Neuronal stem cell (in vitro differentiated cells): ENCODE results near the gene IDNK. TPM values are rescaled to one million over a fixed set of nuclear protein-coding genes. Genes with fewer than 3 reads are reported as not detected.

Experiments
- DNase-seq: peaks from one replicate; pipeline ENCODE4 v3.0.0-alpha.2; 2013; ENCODE audit warnings: low spot score
- H2AFZ ChIP-seq: one replicate; pipeline ENCODE4 v1.6.1; 2013; ENCODE audit warnings: mild to moderate bottlenecking, low read length, inconsistent platforms
- H2AK5ac ChIP-seq: 2 replicates; pipeline ENCODE4 v1.6.1; 2013; ENCODE audit warnings: low read depth, mild to moderate bottlenecking, inconsistent platforms, low read length, moderate library complexity, mixed read lengths
- H2BK120ac ChIP-seq: 2 replicates; pipeline ENCODE4 v1.6.1; 2013; ENCODE audit warnings: low read depth, mild to moderate bottlenecking, inconsistent platforms, low read length, moderate library complexity, mixed read lengths
- H2BK12ac ChIP-seq: one replicate; pipeline ENCODE4 v1.6.1; 2013; ENCODE audit warnings: low read length, inconsistent platforms
- H2BK15ac ChIP-seq: 2 replicates; pipeline ENCODE4 v1.6.1; 2013; ENCODE audit warnings: mild to moderate bottlenecking, low read length, inconsistent platforms, mixed read lengths
- H2BK5ac ChIP-seq: one replicate; pipeline ENCODE4 v1.6.1; 2013; ENCODE audit warnings: inconsistent platforms, mild to moderate bottlenecking, low read length, moderate library complexity
- H3K14ac ChIP-seq: one replicate; pipeline ENCODE4 v1.6.1; 2013; ENCODE audit warnings: low read length, inconsistent platforms
- H3K18ac ChIP-seq: 2 replicates; pipeline ENCODE4 v1.6.1; 2013; ENCODE audit warnings: low read length, inconsistent platforms
- H3K23ac ChIP-seq: 2 replicates; pipeline ENCODE4 v1.6.1; 2013; ENCODE audit warnings: low read depth, mild to moderate bottlenecking, mixed read lengths, low read length, inconsistent platforms; ENCODE audit not compliant: poor library complexity
- H3K27ac ChIP-seq: replicated peaks from 3 replicates; pipeline ENCODE4 v1.5.1; 2013; ENCODE audit warnings: low read length, inconsistent platforms
- H3K27me3 ChIP-seq, 3 experiments: 2 replicates each; pipeline ENCODE4 v1.6.1; 2013; ENCODE audit warnings: low read length in 3 of 3, mild to moderate bottlenecking in 2 of 3, inconsistent platforms in 1 of 3, low read depth in 1 of 3, mixed read lengths in 1 of 3, moderate library complexity in 1 of 3; ENCODE audit not compliant: control insufficient read depth in 3 of 3, insufficient read depth in 3 of 3
- H3K36me3 ChIP-seq, 2 donors: replicated peaks in 1 of 2; 2 replicates each; pipeline ENCODE4 v1.6.1; 2013; ENCODE audit warnings: low read length in 2 of 2; ENCODE audit not compliant: control insufficient read depth in 2 of 2, insufficient read depth in 2 of 2
- H3K4ac ChIP-seq: 2 replicates; pipeline ENCODE4 v1.6.1; 2013; ENCODE audit warnings: inconsistent platforms, mild to moderate bottlenecking, low read length, moderate library complexity
- H3K4me1 ChIP-seq, 2 donors: 1 replicate in 1 of 2; 2 replicates in 1 of 2; pipeline ENCODE4 v1.6.1; 2013; ENCODE audit warnings: low read length in 2 of 2, low read depth in 1 of 2; ENCODE audit not compliant: control insufficient read depth in 2 of 2, insufficient read depth in 1 of 2
- H3K4me2 ChIP-seq: one replicate; pipeline ENCODE4 v1.6.1; 2013; ENCODE audit warnings: mild to moderate bottlenecking, low read length, inconsistent platforms; ENCODE audit not compliant: insufficient read depth, poor library complexity, severe bottlenecking
- H3K4me3 ChIP-seq, 2 donors: 2 replicates each; pipeline ENCODE4 v1.5.1; 2013; ENCODE audit warnings: low read length in 2 of 2, mild to moderate bottlenecking in 2 of 2, inconsistent platforms in 1 of 2, moderate library complexity in 1 of 2
- H3K79me1 ChIP-seq: one replicate; pipeline ENCODE4 v1.6.1; 2013; ENCODE audit warnings: low read depth, mild to moderate bottlenecking, inconsistent platforms, low read length, moderate library complexity
- H3K9ac ChIP-seq: one replicate; pipeline ENCODE4 v1.6.1; 2013; ENCODE audit warnings: mild to moderate bottlenecking, low read depth, low read length, inconsistent platforms; ENCODE audit not compliant: poor library complexity
- H3K9me3 ChIP-seq, 2 donors: replicated peaks in 1 of 2; 2 replicates each; pipeline versions ENCODE3 to v1.6.1; 2013; ENCODE audit warnings: low read length in 2 of 2, mild to moderate bottlenecking in 2 of 2, inconsistent platforms in 1 of 2, low read depth in 1 of 2, mixed read lengths in 1 of 2, moderate library complexity in 1 of 2; ENCODE audit not compliant: control insufficient read depth in 2 of 2, insufficient read depth in 1 of 2
- H4K8ac ChIP-seq: one replicate; pipeline ENCODE4 v1.6.1; 2013; ENCODE audit warnings: low read depth, mild to moderate bottlenecking, inconsistent platforms, low read length, moderate library complexity
- H4K91ac ChIP-seq: one replicate; pipeline ENCODE4 v1.6.1; 2013; ENCODE audit warnings: low read length, low read depth, mild to moderate bottlenecking, inconsistent platforms; ENCODE audit not compliant: poor library complexity
- WGBS, 2 donors: extraction: QIAGEN DNeasy Blood & Tissue Kit; methylation state at CpG; one replicate each; pipeline ENCODE4 v1.1.7; 2013; ENCODE audit warnings: missing lambda C conversion rate in 2 of 2, mixed read lengths in 1 of 2; ENCODE audit not compliant: insufficient read length in 2 of 2, insufficient replicate concordance in 1 of 2; ENCODE audit errors: extremely low coverage in 2 of 2; 5-methylcytosine and 5-hydroxymethylcytosine counted together
- small RNA-seq: library from polyadenylated mRNA; stranded (forward); fragments of <200 nt; extraction: miRNeasy Mini kit (QIAGEN cat#:217004); gene quantifications from one replicate; pipeline ENCODE3, GENCODE V24; 2013; ENCODE audit not compliant: insufficient read depth

Gene IDNK

DNA sequence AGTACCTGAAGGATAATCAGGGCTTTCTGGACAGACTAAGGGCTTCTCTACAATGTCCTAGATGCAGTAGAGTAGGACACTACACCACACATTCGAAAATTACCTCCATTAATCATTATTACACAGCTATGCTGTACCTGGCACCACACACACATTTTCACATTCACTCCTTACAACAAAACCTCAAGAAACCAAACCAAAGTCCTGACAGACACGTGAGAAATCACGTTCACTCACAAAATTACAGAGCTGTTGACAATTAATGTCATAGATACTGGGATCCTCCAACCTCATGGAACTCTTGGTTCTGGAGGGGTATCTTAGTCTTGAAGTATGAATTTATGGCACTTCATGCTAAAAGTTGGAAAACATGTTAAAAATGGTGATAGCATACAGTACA lies 68.5 kb downstream of the IDNK start:
- no peak overlapping the region for H3K9ac ChIP-seq
- no peak overlapping the region for H2AFZ ChIP-seq
- H3K79me1 ChIP-seq = peaks cover 2% of the 10 kb centered on the region
- no peak overlapping the region for H2BK12ac ChIP-seq
- H2BK15ac ChIP-seq = no peak overlapping the region
- DNase-seq = no peak
- H3K4me2 ChIP-seq = no peak overlapping the region
- no peak overlapping the region for H3K4me3 ChIP-seq
- no peak overlapping the region for H3K14ac ChIP-seq
- peaks cover 0 to 8% of the 10 kb centered on the region in 2 donors for H3K36me3 ChIP-seq
- no peak overlapping the region for H3K27ac ChIP-seq
- no peak overlapping the region for H3K23ac ChIP-seq
- no peak overlapping the region for H3K4ac ChIP-seq
- no peaks in the 10 kb centered on the region for H3K4me1 ChIP-seq
- WGBS, 2 donors = no CpG with 5 or more reads among the region's 3 CpGs
- H4K91ac ChIP-seq = no peak overlapping the region
- H2BK5ac ChIP-seq = no peak overlapping the region
- H2BK120ac ChIP-seq = no peak overlapping the region
- no peaks in the 10 kb centered on the region for H3K9me3 ChIP-seq
- H3K27me3 ChIP-seq = no peaks in the 10 kb centered on the region
- H4K8ac ChIP-seq = no peak overlapping the region
- no peak overlapping the region for H2AK5ac ChIP-seq
- H3K18ac ChIP-seq = no peak overlapping the region

Small RNA genes within 50 kb of the gene (small RNA-seq; reads per million reads assigned to genes)
- gene RNU4-15P = not detected
